ENCODE data around the gene PTPRT. TPM values are rescaled to one million over a fixed set of nuclear protein-coding genes. Genes with fewer than 3 reads are reported as not detected.

Gene PTPRT
- total RNA-seq, 4 donors from 2014 or later: 0.72 to 2.5 (median 1.4) TPM

GRCh38 chr20:43176726-43177125, 13.0 kb downstream of the PTPRT start:
- no peaks in the 10 kb centered on the region for H3K4me1 ChIP-seq
- no peak for DNase-seq (ENCODE audit: low spot score in 2 of 2)
- no peaks in the 10 kb centered on the region for H3K9me3 ChIP-seq
- no peaks in the 10 kb centered on the region for H3K36me3 ChIP-seq
- no peak overlapping the region for H3K4me3 ChIP-seq
- H3K27ac ChIP-seq: no peak overlapping the region
- peaks cover 6% of the 10 kb centered on the region for H3K27me3 ChIP-seq
- 82% methylated on average over 2 of the region's 2 CpGs for WGBS
- no peak for TF ChIP-seq EP300 (IDR thresholded peaks at IDR 0.05)
- no peak for TF ChIP-seq POLR2AphosphoS5 (IDR thresholded peaks at IDR 0.05)
- TF ChIP-seq POLR2A (IDR thresholded peaks at IDR 0.05): no peak
- TF ChIP-seq CTCF (IDR thresholded peaks at IDR 0.05): no peak

- Histone ChIP-seq H3K9me3 (no peaks in the 10 kb centered on the region), H3K4me1 (no peaks in the 10 kb centered on the region), H3K4me3 (no peak overlapping the region), H3K36me3 (no peaks in the 10 kb centered on the region), H3K27ac (no peak overlapping the region), H3K27me3 (peaks cover 7% of the 10 kb centered on the region)
- TF ChIP-seq EP300 (IDR thresholded peaks at IDR 0.05) (no peak), CTCF (IDR thresholded peaks at IDR 0.05) (no peak), POLR2AphosphoS5 (IDR thresholded peaks at IDR 0.05) (no peak), POLR2A (IDR thresholded peaks at IDR 0.05) (no peak)
- no peak for DNase-seq (ENCODE audit: low spot score in 2 of 2)
- 78% methylated on average over 5 of the region's 5 CpGs for WGBS
Measured at GRCh38 chr20:43171930-43172329, 17.8 kb downstream of the PTPRT start.

- no peak overlapping the region for H3K27ac ChIP-seq
- H3K27me3 ChIP-seq: peaks cover 5% of the 10 kb centered on the region
- no peak overlapping the region for H3K4me3 ChIP-seq
- TF ChIP-seq POLR2AphosphoS5 (IDR thresholded peaks at IDR 0.05) (no peak), POLR2A (IDR thresholded peaks at IDR 0.05) (no peak), EP300 (IDR thresholded peaks at IDR 0.05) (no peak), CTCF (IDR thresholded peaks at IDR 0.05) (no peak)
- DNase-seq (ENCODE audit: low spot score in 2 of 2): no peak
- 84% methylated on average over 4 of the region's 4 CpGs for WGBS
- H3K36me3 ChIP-seq: no peaks in the 10 kb centered on the region
- no peaks in the 10 kb centered on the region for H3K9me3 ChIP-seq
- H3K4me1 ChIP-seq: no peaks in the 10 kb centered on the region
Measured at GRCh38 chr20:43170771-43171170, 18.9 kb downstream of the PTPRT start.

- no peak for DNase-seq (ENCODE audit: low spot score in 2 of 2)
- Histone ChIP-seq H3K4me1 (no peaks in the 10 kb centered on the region), H3K27ac (no peak overlapping the region), H3K36me3 (no peaks in the 10 kb centered on the region), H3K9me3 (no peaks in the 10 kb centered on the region), H3K27me3 (peaks cover 5% of the 10 kb centered on the region), H3K4me3 (no peak overlapping the region)
- TF ChIP-seq EP300 (IDR thresholded peaks at IDR 0.05) (no peak), POLR2A (IDR thresholded peaks at IDR 0.05) (no peak), CTCF (IDR thresholded peaks at IDR 0.05) (no peak), POLR2AphosphoS5 (IDR thresholded peaks at IDR 0.05) (no peak)
Measured at GRCh38 chr20:43167615-43168014, 22.1 kb downstream of the PTPRT start.

GRCh38 chr20:43167021-43167420, 22.7 kb downstream of the PTPRT start:
- DNase-seq (ENCODE audit: low spot score in 2 of 2): no peak
- 87% methylated on average over 1 of the region's 1 CpG for WGBS
- Histone ChIP-seq H3K9me3 (no peaks in the 10 kb centered on the region), H3K36me3 (no peaks in the 10 kb centered on the region), H3K4me3 (no peak overlapping the region), H3K27me3 (peaks cover 5% of the 10 kb centered on the region), H3K4me1 (no peaks in the 10 kb centered on the region), H3K27ac (no peak overlapping the region)
- no peak for TF ChIP-seq CTCF (IDR thresholded peaks at IDR 0.05)
- no peak for TF ChIP-seq POLR2AphosphoS5 (IDR thresholded peaks at IDR 0.05)

Data from suprapubic skin (tissue), 4 donors.